ENCODE data around the gene ZNF724. TPM values are rescaled to one million over a fixed set of nuclear protein-coding genes. Genes with fewer than 3 reads are reported as not detected.
A peak's percentile ranks its signal among the peaks of the same experiment; 100 is the strongest.
"Not testable (repeated sequence)": the region's sequence is repeated elsewhere in the genome, so short reads cannot be mapped to it uniquely, and the experiment has no call there.

Gene ZNF724
- total and polyA plus RNA-seq, 2 experiments from 2014 or later = 3.0 to 10.9 TPM

DNA sequence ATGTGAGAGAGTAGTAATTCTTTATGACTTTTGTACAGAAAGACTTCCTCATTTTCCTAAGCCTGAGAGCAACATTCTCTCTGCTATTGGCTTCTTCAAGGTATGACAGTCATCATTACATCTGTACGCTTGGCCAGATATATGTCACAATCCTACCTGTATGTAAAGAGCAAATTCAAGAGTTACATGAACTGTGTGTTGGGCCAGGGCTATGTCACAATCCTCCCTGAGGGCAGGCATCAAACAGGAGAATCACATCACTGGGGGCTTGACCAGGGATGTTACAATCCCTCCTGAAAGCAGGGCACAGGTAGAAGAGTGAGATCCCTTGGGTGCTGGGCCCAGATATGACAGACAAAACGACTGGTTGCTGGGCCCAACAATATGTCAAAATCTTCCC is 9.8 kb upstream of the ZNF724 start:
- Histone ChIP-seq H3K36me3 (peaks cover 21% of the 10 kb centered on the region), H3K27ac (no peak overlapping the region), H3K9me3 (ENCODE audit: low read depth) (no peaks in the 10 kb centered on the region), H3K27me3 (no peaks in the 10 kb centered on the region), H3K4me1 (ENCODE audit: low read depth) (no peaks in the 10 kb centered on the region), H3K4me3 (no peak overlapping the region)
- DNase-seq (ENCODE audit: low read depth in 1 of 2, low spot score in 1 of 2) = no peak
- TF ChIP-seq, protein P1, sequence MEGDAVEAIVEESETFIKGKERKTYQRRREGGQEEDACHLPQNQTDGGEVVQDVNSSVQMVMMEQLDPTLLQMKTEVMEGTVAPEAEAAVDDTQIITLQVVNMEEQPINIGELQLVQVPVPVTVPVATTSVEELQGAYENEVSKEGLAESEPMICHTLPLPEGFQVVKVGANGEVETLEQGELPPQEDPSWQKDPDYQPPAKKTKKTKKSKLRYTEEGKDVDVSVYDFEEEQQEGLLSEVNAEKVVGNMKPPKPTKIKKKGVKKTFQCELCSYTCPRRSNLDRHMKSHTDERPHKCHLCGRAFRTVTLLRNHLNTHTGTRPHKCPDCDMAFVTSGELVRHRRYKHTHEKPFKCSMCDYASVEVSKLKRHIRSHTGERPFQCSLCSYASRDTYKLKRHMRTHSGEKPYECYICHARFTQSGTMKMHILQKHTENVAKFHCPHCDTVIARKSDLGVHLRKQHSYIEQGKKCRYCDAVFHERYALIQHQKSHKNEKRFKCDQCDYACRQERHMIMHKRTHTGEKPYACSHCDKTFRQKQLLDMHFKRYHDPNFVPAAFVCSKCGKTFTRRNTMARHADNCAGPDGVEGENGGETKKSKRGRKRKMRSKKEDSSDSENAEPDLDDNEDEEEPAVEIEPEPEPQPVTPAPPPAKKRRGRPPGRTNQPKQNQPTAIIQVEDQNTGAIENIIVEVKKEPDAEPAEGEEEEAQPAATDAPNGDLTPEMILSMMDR (IDR thresholded peaks at IDR 0.05; ENCODE audit: low read depth, low read length) = no peak

DNA sequence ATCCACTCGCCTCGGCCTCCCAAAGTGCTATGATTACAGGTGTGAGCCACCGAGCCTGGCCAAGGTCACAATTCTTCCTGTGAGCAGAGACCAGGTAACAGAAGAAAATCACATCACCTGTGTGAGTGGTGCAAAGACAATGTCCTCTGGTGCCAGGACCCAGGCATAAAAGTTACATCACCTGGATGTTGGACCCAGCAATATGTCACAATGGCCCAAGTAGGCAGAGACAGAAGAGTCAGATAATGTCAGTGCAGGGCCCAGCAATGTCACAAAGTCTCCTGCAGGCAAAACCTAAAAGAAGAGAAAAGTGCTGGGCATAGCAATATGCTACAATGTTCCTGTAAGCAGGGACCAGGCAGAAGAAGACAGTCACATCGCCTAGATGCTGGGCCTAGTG is 5.5 kb upstream of the ZNF724 start:
- no peak overlapping the region for H3K4me3 ChIP-seq
- TF ChIP-seq, protein P1 (IDR thresholded peaks at IDR 0.05; ENCODE audit: low read depth, low read length) = no peak
- no peak overlapping the region for H3K27ac ChIP-seq
- no peak for DNase-seq (ENCODE audit: low read depth in 1 of 2, low spot score in 1 of 2)
- no peaks in the 10 kb centered on the region for H3K27me3 ChIP-seq
- H3K9me3 ChIP-seq (ENCODE audit: low read depth) = no peaks in the 10 kb centered on the region
- H3K36me3 ChIP-seq = peaks cover 14% of the 10 kb centered on the region
- H3K4me1 ChIP-seq (ENCODE audit: low read depth) = no peaks in the 10 kb centered on the region

DNA sequence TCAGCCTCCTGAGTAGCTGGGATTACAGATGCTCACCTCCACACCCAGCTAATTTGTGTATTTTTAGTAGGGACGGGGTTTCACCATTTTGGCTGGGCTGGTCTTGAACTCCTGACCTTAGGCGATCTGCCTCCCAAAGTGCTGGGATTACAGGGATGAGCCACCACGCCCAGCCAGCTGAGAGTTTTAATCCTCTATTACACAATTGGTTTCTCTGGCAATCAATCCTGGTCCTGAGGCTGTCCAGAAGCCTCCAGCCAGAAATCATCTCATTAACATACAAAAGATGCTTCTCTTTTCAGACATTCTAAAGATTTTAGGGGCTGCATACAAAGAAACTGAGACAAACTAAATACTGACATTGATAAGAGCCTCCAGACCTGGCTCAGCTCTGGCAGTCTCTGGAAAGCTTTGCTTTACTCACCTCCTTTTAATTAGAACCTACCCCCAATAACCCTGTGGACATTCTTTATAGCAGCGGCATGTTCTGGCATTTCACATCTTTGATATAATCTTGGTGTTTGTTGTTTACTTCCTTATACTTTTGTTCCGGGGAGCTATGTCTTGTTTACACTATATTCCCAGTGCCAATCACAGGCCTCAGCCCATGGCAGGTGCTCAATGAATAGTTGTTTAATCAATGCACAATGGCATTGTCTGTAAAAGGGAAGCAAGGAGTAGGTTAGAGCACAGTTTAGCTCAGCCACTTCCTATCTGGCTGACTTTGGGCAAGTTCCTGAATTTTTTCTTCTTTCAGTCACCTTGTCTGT is 4.1 kb upstream of the ZNF724 start:
- TF ChIP-seq, protein P1 (IDR thresholded peaks at IDR 0.05; ENCODE audit: low read depth, low read length) = no peak
- H3K4me1 ChIP-seq (ENCODE audit: low read depth) = no peaks in the 10 kb centered on the region
- H3K9me3 ChIP-seq (ENCODE audit: low read depth) = no peaks in the 10 kb centered on the region
- no peak overlapping the region for H3K27ac ChIP-seq
- H3K4me3 ChIP-seq = no peak overlapping the region
- DNase-seq (ENCODE audit: low read depth in 1 of 2, low spot score in 1 of 2) = no peak
- H3K27me3 ChIP-seq = no peaks in the 10 kb centered on the region
- peaks cover 7% of the 10 kb centered on the region for H3K36me3 ChIP-seq

DNA sequence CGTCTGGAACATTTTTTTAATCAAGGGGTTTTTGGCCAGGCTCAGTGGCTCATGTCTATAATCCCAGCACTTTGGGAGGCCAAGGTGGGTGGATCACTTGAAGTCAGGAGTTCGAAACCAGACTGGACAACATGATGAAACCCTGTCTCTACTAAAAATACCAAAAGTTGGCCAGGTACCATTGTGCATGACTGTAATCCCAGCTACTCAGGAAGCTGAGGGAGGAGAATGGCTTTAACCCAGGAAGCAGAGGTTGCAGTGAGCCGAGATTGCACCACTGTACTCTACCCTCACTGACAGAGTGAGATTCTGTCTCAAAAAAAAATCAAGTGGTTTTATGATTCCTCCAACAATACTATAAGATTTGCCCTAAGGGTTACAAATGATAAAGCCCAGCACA is 3.1 kb upstream of the ZNF724 start:
- not testable (repeated sequence) for H3K27ac ChIP-seq, H3K4me3 ChIP-seq
- peak in 1 of 2 donors; percentile 54 for DNase-seq (ENCODE audit: low read depth in 1 of 2, low spot score in 1 of 2)

DNA sequence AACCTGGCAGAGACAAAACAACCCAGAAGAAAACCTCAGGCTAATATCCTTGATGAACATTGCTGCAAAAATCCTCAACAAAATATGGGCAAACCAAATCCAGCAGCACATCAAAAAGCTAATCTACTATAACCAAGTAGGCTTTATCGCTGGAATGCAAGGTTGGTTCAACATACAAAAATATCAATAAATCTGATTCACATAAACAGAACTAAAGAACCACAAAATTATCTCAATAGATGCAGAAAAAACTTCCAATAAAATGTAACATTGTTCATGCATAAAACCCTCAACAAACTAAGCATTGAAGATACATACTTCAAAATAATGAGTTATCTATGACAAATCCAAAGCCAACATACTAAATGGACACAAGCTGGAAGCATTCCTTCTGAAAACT is 8.8 kb downstream of the ZNF724 start:
- H3K4me1 ChIP-seq (ENCODE audit: low read depth) = no peaks in the 10 kb centered on the region
- H3K36me3 ChIP-seq = no peaks in the 10 kb centered on the region
- no peak overlapping the region for H3K4me3 ChIP-seq
- DNase-seq (ENCODE audit: low read depth in 1 of 2, low spot score in 1 of 2) = no peak
- no peaks in the 10 kb centered on the region for H3K9me3 ChIP-seq (ENCODE audit: low read depth)
- H3K27ac ChIP-seq = no peak overlapping the region
- TF ChIP-seq, protein P1 (IDR thresholded peaks at IDR 0.05; ENCODE audit: low read depth, low read length) = no peak
- no peaks in the 10 kb centered on the region for H3K27me3 ChIP-seq

More for the DNA sequence above, 3.1 kb upstream of the ZNF724 start:
- not testable (repeated sequence) for H3K4me1 ChIP-seq (ENCODE audit: low read depth); H3K27me3 ChIP-seq; H3K36me3 ChIP-seq; H3K9me3 ChIP-seq (ENCODE audit: low read depth)

DNA sequence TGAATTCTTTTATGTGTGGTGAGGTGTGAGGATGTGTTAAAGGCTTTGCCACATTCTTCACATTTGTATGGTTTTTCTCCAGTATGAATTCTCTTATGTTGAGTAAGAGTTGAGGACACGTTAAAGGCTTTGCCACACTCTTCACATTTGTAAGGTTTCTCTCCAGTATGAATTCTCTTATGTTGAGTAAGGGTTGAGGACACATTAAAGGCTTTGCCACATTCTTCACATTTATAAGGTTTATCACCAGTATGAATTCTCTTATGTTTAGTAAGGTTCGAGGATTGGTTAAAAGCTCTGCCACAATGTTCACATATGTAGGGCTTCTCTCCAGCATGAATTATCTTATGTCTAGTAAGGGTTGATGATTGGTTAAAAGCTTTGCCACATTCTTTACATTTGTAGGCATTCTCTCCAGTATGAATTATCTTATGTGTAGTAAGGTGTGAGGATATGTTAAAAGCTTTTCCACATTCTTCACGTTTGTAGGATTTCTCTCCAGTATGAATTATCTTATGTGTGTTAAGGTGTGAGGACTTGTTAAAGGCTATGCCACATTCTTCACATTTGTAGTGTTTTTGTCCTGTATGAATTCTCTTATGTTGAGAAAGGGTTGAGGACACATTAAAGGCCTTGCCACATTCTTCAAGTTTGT is 27.1 kb downstream of the ZNF724 start:
- Histone ChIP-seq H3K4me3 (no peak overlapping the region), H3K27me3 (no peaks in the 10 kb centered on the region), H3K4me1 (ENCODE audit: low read depth) (no peaks in the 10 kb centered on the region), H3K36me3 (peaks cover 21% of the 10 kb centered on the region), H3K9me3 (ENCODE audit: low read depth) (peaks cover 5% of the 10 kb centered on the region), H3K27ac (no peak overlapping the region)
- TF ChIP-seq, protein P1 (IDR thresholded peaks at IDR 0.05; ENCODE audit: low read depth, low read length) = no peak
- DNase-seq (ENCODE audit: low read depth in 1 of 2, low spot score in 1 of 2) = no peak
